Prostate gland (tissue), 2 donors: ENCODE results near the gene SLC33A1. TPM values are rescaled to one million over a fixed set of nuclear protein-coding genes. Genes with fewer than 3 reads are reported as not detected.
A peak's percentile ranks its signal among the peaks of the same experiment; 100 is the strongest.

Source experiments
- DNase-seq: peaks from one replicate; pipeline ENCODE4 v3.0.0-alpha.2; 2019; ENCODE audit warnings: low spot score
- H3K27ac ChIP-seq, 2 donors: fragments of 200-600 bp; sonication (generic); 2 replicates each; pipeline ENCODE4 v1.5.1; 2017 to 2019
- H3K27me3 ChIP-seq: fragments of 200-600 bp; sonication (generic); replicated peaks from 2 replicates; pipeline ENCODE4 v1.5.1; 2019; ENCODE audit not compliant: insufficient read depth
- H3K36me3 ChIP-seq, 2 donors: fragments of 200-600 bp; sonication (generic); 1 replicate in 1 of 2; 2 replicates in 1 of 2; pipeline versions ENCODE4 v1.5.1 to v1.8.1; 2017 to 2019
- H3K4me1 ChIP-seq: fragments of 200-600 bp; sonication (generic); replicated peaks from 2 replicates; pipeline ENCODE4 v1.5.1; 2019
- H3K4me3 ChIP-seq, 2 donors: fragments of 200-600 bp; sonication (generic); 2 replicates each; pipeline ENCODE4 v1.5.1; 2017 to 2019
- H3K9me3 ChIP-seq: fragments of 200-600 bp; sonication (generic); 2 replicates; pipeline ENCODE4 v1.5.1; 2017
- CTCF ChIP-seq, 4 experiments: fragments of 200-600 bp in 2 of 4; fragments of 450-650 bp in 2 of 4; sonication (generic) in 2 of 4; IDR thresholded peaks; 1 replicate in 3 of 4; 2 replicates in 1 of 4; pipeline ENCODE4 v1.5.1; 2016 to 2019; ENCODE audit warnings: antibody characterized with exemption in 4 of 4, mild to moderate bottlenecking in 2 of 4, moderate library complexity in 2 of 4
- POLR2A ChIP-seq: fragments of 450-650 bp; IDR thresholded peaks from one replicate; pipeline ENCODE4 v1.6.1; 2016; ENCODE audit warnings: antibody characterized with exemption, mild to moderate bottlenecking
- POLR2AphosphoS5 ChIP-seq: sonication (generic); formaldehyde crosslinking; IDR thresholded peaks from one replicate; pipeline ENCODE4 v1.6.1; 2017; ENCODE audit warnings: antibody characterized with exemption
- WGBS: methylation state at CpG from one replicate; pipeline ENCODE4 v1.1.5; 2018; 5-methylcytosine and 5-hydroxymethylcytosine counted together
- intact Hi-C: fragments of 100-400 bp; cut with DNase I; formaldehyde crosslinking; loops from one replicate; pipeline ENCODE4 v1.14.2; 2022
- total RNA-seq, 2 donors: library from RNA; depleted of rRNA; stranded (reverse); fragments of >200 nt; gene quantifications; one replicate each; pipeline ENCODE4 v1.1.0, GENCODE V29; 2016

The SLC33A1 gene
- total RNA-seq, 2 donors from 2014 or later = 43.4 to 43.9 TPM

- Histone ChIP-seq H3K4me1 (no peaks in the 10 kb centered on the region), H3K9me3 (no peaks in the 10 kb centered on the region), H3K27me3 (no peaks in the 10 kb centered on the region), H3K27ac (peak overlapping the region; percentile 86 to 92), H3K4me3 (peak overlapping the region; percentile 89 to 98), H3K36me3 (no peaks in the 10 kb centered on the region)
- no peak for TF ChIP-seq POLR2A
- WGBS = under 1% methylated on average over 19 of the region's 19 CpGs
- no peak for DNase-seq
- intact Hi-C loops = loop anchor here (5.0 kb wide), 1 partner anchor 64 kb away; the partner anchor contains the start of gene C3orf33
Observed at GRCh38 chr3:155871746-155872158, 17.5 kb upstream of the SLC33A1 start.

- intact Hi-C loops = loop anchor here (1.0 to 5.0 kb wide), 2 partner anchors 17 to 64 kb away; partner anchors contain the start of genes C3orf33 and SLC33A1
- Histone ChIP-seq H3K4me3 (peak overlapping the region; percentile 89 to 98), H3K36me3 (no peaks in the 10 kb centered on the region), H3K9me3 (no peaks in the 10 kb centered on the region), H3K4me1 (no peaks in the 10 kb centered on the region), H3K27me3 (no peaks in the 10 kb centered on the region), H3K27ac (peak overlapping the region; percentile 86 to 92)
- peak; percentile 45 for DNase-seq
- under 1% methylated on average over 68 of the region's 85 CpGs for WGBS
- no peak for TF ChIP-seq CTCF (IDR thresholded peaks at IDR 0.05)
- peak; percentile 35 for TF ChIP-seq POLR2AphosphoS5
- peak; percentile 25 for TF ChIP-seq POLR2A
Observed at GRCh38 chr3:155870945-155871745, 16.9 kb upstream of the SLC33A1 start.

GRCh38 chr3:155870133-155870944, 16.1 kb upstream of the SLC33A1 start, which contains the start of gene GMPS:
Gene GMPS (plus strand): TSS chr3:155870650. CDS start chr3:155870871, 221 bp downstream.
- H3K4me1 ChIP-seq = no peaks in the 10 kb centered on the region
- peak within 1 kb of the TSS; percentile 89 to 98 for H3K4me3 ChIP-seq
- WGBS = 0% methylated on average over 48 of the region's 83 CpGs
- H3K27me3 ChIP-seq = no peaks in the 10 kb centered on the region
- no peaks in the 10 kb centered on the region for H3K36me3 ChIP-seq
- TF ChIP-seq POLR2A = peak; percentile 77
- TF ChIP-seq CTCF (IDR thresholded peaks at IDR 0.05) = peak; percentile 25 to 89 (median 66)
- peak; percentile 51 for TF ChIP-seq POLR2AphosphoS5
- DNase-seq = peak; percentile 93
- intact Hi-C loops = loop anchor here (1.0 to 5.0 kb wide), 2 partner anchors 16 to 63 kb away; partner anchors contain the start of genes C3orf33 and SLC33A1
- H3K9me3 ChIP-seq = no peaks in the 10 kb centered on the region
- H3K27ac ChIP-seq = peak within 1 kb of the TSS; percentile 86 to 92

- Histone ChIP-seq H3K36me3 (no peaks in the 10 kb centered on the region), H3K4me3 (peak overlapping the region; percentile 89 to 98), H3K4me1 (no peaks in the 10 kb centered on the region), H3K27me3 (no peaks in the 10 kb centered on the region), H3K9me3 (no peaks in the 10 kb centered on the region), H3K27ac (peak overlapping the region; percentile 86 to 92)
- no peak for DNase-seq
- TF ChIP-seq POLR2A = no peak
- TF ChIP-seq CTCF (IDR thresholded peaks at IDR 0.05) = no peak
- no peak for TF ChIP-seq POLR2AphosphoS5
- intact Hi-C loops = loop anchor here (1.0 to 5.0 kb wide), 2 partner anchors 15 to 62 kb away; partner anchors contain the start of genes C3orf33 and SLC33A1
- WGBS = 26% methylated on average over 3 of the region's 3 CpGs
Observed at GRCh38 chr3:155869691-155870090, 15.5 kb upstream of the SLC33A1 start.
